Pancreas (tissue), 10 donors: ENCODE measurements around the gene LARP4B. TPM values are rescaled to one million over a fixed set of nuclear protein-coding genes. Genes with fewer than 3 reads are reported as not detected.

Experiments used
- ATAC-seq, 4 donors: fragments of 200-7000 bp; cut with Tn5 transposase; one replicate each; pipeline versions ENCODE4 v1.8.0 to v1.9.1; 2020; ENCODE audit warnings: mild to moderate bottlenecking in 4 of 4, moderate library complexity in 4 of 4
- DNase-seq, 6 donors: peaks; one replicate each; pipeline ENCODE4 v3.0.0-alpha.2; 2020
- FAIRE-seq: peaks from 2 replicates; lab custom pipeline; 2012; peaks lifted over from hg19 to GRCh38; lab: Jason Lieb, UNC
- H3K27ac ChIP-seq, 4 donors: fragments of 200-600 bp; sonication (generic); 1 replicate in 3 of 4; 2 replicates in 1 of 4; pipeline versions ENCODE4 v1.5.0 to v1.8.0; 2020
- H3K27me3 ChIP-seq, 4 donors: fragments of 200-600 bp; one replicate each; pipeline ENCODE4 v1.8.0; 2021
- H3K36me3 ChIP-seq, 3 donors: fragments of 200-600 bp; sonication (generic) in 1 of 3; one replicate each; pipeline versions ENCODE4 v1.5.0 to v1.8.0; 2020 to 2021
- H3K4me1 ChIP-seq, 3 donors: fragments of 200-600 bp; one replicate each; pipeline ENCODE4 v1.8.0; 2021
- H3K4me3 ChIP-seq, 4 donors: fragments of 200-600 bp; sonication (generic) in 2 of 4; one replicate each; pipeline versions ENCODE4 v1.5.0 to v1.8.0; 2020 to 2021
- H3K9me3 ChIP-seq, 4 donors: fragments of 200-600 bp; one replicate each; pipeline ENCODE4 v1.8.0; 2021
- CTCF ChIP-seq, 4 donors: fragments of 200-600 bp; sonication (generic) in 3 of 4; IDR thresholded peaks; one replicate each; pipeline versions ENCODE4 v1.5.0 to v1.8.0; 2021; ENCODE audit warnings: antibody characterized with exemption in 4 of 4
- WGBS, 2 donors: extraction: QIAGEN DNeasy Blood & Tissue Kit; methylation state at CpG; one replicate each; pipeline ENCODE4 v1.1.7; 2013; 5-methylcytosine and 5-hydroxymethylcytosine counted together
- intact Hi-C, 3 donors: fragments of 100-400 bp; cut with DNase I; formaldehyde crosslinking; loops; one replicate each; pipeline versions ENCODE4 v1.11.1 to v1.14.2; 2022
- polyA plus RNA-seq, 2 donors: library from polyadenylated mRNA; stranded (reverse); fragments of 200-250 nt; gene quantifications; one replicate each; pipeline ENCODE4 v1.2.3, GENCODE V29; 2013
- total RNA-seq, 6 donors: library from RNA; stranded (reverse); fragmentation: NEBNext Ultra II Directional in 4 of 6; extraction: Animal tissue kit (Norgen Biotek cat#: 25700) in 4 of 6; gene quantifications; one replicate each; pipeline versions ENCODE4 v1.2.1 to v1.2.4, GENCODE V29; 2021 to 2023
- donor health status: healthy with polysubstance abuse.
- donor health status: DM: no; HTN: no; CAD: no; lungs with moderate emphysema.
- donor health status: DM: no; HTN: no; CAD: no.
- donor health status: control.
- donor health status: control.
- donor health status: Bipolar disorder and iron deficiency.
- donor health status: DM: yes; HTN: yes; CAD: no.
- donor health status: DM: no; HTN: no; CAD: no.
- donor health status: DM: no; HTN: no; CAD: no.
- donor health status: DM: yes; HTN: yes; CAD: no.

The LARP4B gene
- total and polyA plus RNA-seq, 8 donors: 10.1 to 53.3 (median 32.2) TPM

GRCh38 chr10:898141-898540 lies 33.4 kb downstream of the LARP4B start:
- no peaks in the 10 kb centered on the region for H3K36me3 ChIP-seq
- no peak overlapping the region for H3K27ac ChIP-seq
- intact Hi-C loops: no loop called here
- ATAC-seq (no peak), DNase-seq (no peak), FAIRE-seq (no peak)
- no peaks in the 10 kb centered on the region for H3K27me3 ChIP-seq
- no peaks in the 10 kb centered on the region for H3K9me3 ChIP-seq
- no peak overlapping the region for H3K4me3 ChIP-seq
- 94 to 95% methylated on average over 2 of the region's 2 CpGs for WGBS, 2 donors
- H3K4me1 ChIP-seq: peaks cover 0 to 4% (median 0%) of the 10 kb centered on the region in 3 donors
- TF ChIP-seq CTCF (IDR thresholded peaks at IDR 0.05): no peak

GRCh38 chr10:896982-897381 lies 34.5 kb downstream of the LARP4B start:
- no peak overlapping the region for H3K4me3 ChIP-seq
- 18 to 29% methylated on average over 2 of the region's 2 CpGs for WGBS, 2 donors
- peaks cover 0 to 4% (median 0%) of the 10 kb centered on the region in 3 donors for H3K4me1 ChIP-seq
- H3K27me3 ChIP-seq: no peaks in the 10 kb centered on the region
- no peak for DNase-seq
- intact Hi-C loops: no loop called here
- ATAC-seq: peak in 1 of 4 donors; percentile 40
- no peak overlapping the region for H3K27ac ChIP-seq
- no peak for FAIRE-seq
- H3K36me3 ChIP-seq: no peaks in the 10 kb centered on the region
- H3K9me3 ChIP-seq: no peaks in the 10 kb centered on the region
- no peak for TF ChIP-seq CTCF (IDR thresholded peaks at IDR 0.05)

GRCh38 chr10:895324-895723 lies 36.2 kb downstream of the LARP4B start:
- no peaks in the 10 kb centered on the region for H3K27me3 ChIP-seq
- peak in 1 of 4 donors; percentile 36 for ATAC-seq
- DNase-seq: no peak
- intact Hi-C loops: no loop called here
- WGBS, 2 donors: 47 to 53% methylated on average over 4 of the region's 4 CpGs
- peaks cover 0 to 4% (median 0%) of the 10 kb centered on the region in 3 donors for H3K4me1 ChIP-seq
- no peaks in the 10 kb centered on the region for H3K36me3 ChIP-seq
- no peaks in the 10 kb centered on the region for H3K9me3 ChIP-seq
- H3K4me3 ChIP-seq: no peak overlapping the region
- FAIRE-seq: no peak
- H3K27ac ChIP-seq: no peak overlapping the region
- TF ChIP-seq CTCF (IDR thresholded peaks at IDR 0.05): no peak

GRCh38 chr10:878895-879294 lies 52.6 kb downstream of the LARP4B start:
- DNase-seq: no peak
- peak in 1 of 4 donors; percentile 49 for ATAC-seq
- no peak for TF ChIP-seq CTCF (IDR thresholded peaks at IDR 0.05)
- Histone ChIP-seq H3K4me3 (no peak overlapping the region), H3K36me3 (peaks cover 0 to 17% (median 7%) of the 10 kb centered on the region in 3 donors), H3K27me3 (no peaks in the 10 kb centered on the region), H3K27ac (no peak overlapping the region), H3K4me1 (peaks cover 0 to 7% (median 0%) of the 10 kb centered on the region in 3 donors), H3K9me3 (no peaks in the 10 kb centered on the region)
- 36 to 45% methylated on average over 3 of the region's 3 CpGs for WGBS, 2 donors
- FAIRE-seq: no peak
- intact Hi-C loops: no loop called here

GRCh38 chr10:878333-878759 lies 53.2 kb downstream of the LARP4B start:
- DNase-seq (no peak), ATAC-seq (peak; percentile 24 to 82 (median 62)), FAIRE-seq (no peak)
- Histone ChIP-seq H3K4me3 (no peak overlapping the region), H3K36me3 (peaks cover 0 to 12% (median 7%) of the 10 kb centered on the region in 3 donors), H3K27me3 (no peaks in the 10 kb centered on the region), H3K9me3 (no peaks in the 10 kb centered on the region), H3K4me1 (peaks cover 0 to 7% (median 0%) of the 10 kb centered on the region in 3 donors), H3K27ac (no peak overlapping the region)
- WGBS, 2 donors: 72 to 75% methylated on average over 9 of the region's 9 CpGs
- TF ChIP-seq CTCF (IDR thresholded peaks at IDR 0.05): no peak
- intact Hi-C loops: no loop called here
